Measurements from ENCODE around the gene NPLOC4. TPM values are rescaled to one million over a fixed set of nuclear protein-coding genes. Genes with fewer than 3 reads are reported as not detected.

NPLOC4 gene
- total and polyA plus RNA-seq, 2 experiments from 2014 or later = 51.4 to 64.6 TPM

- DNase-seq = peak; percentile 94
- Histone ChIP-seq H3K9ac (peak overlapping the region; percentile 35), H3K79me2 (ENCODE audit: insufficient read depth) (peaks cover 57% of the 10 kb centered on the region), H3K4me2 (ENCODE audit: unreplicated experiment) (peak overlapping the region; percentile 50), H3K9me2 (ENCODE audit: insufficient read depth) (no peaks in the 10 kb centered on the region), H4K20me1 (ENCODE audit: insufficient read depth) (no peaks in the 10 kb centered on the region), H3F3A (ENCODE audit: insufficient read depth) (peaks cover 53% of the 10 kb centered on the region), H3K27me3 (replicated peaks; ENCODE audit: insufficient read depth) (no peaks in the 10 kb centered on the region), H3K9me3 (ENCODE audit: low read depth) (no peaks in the 10 kb centered on the region), H3K4me3 (no peak overlapping the region), H3K4me1 (ENCODE audit: insufficient read depth) (peaks cover 60% of the 10 kb centered on the region), H2AFZ (no peak overlapping the region), H3K36me3 (ENCODE audit: low read depth) (peaks cover 25% of the 10 kb centered on the region), H3K27ac (peak overlapping the region; percentile 59)
- TF ChIP-seq EZH2 (IDR thresholded peaks at IDR 0.05; ENCODE audit: insufficient read depth, poor library complexity, severe bottlenecking) (no peak), EZH2phosphoT487 (IDR thresholded peaks at IDR 0.05; ENCODE audit: insufficient read depth, low read depth) (no peak)
- WGBS, 2 experiments (ENCODE audit: low coverage in 1 of 2, low lambda C conversion rate in 2 of 2, missing lambda C conversion rate in 2 of 2) = 57 to 60% methylated on average over 10 of the region's 10 CpGs
- in situ Hi-C loops (cut with MboI) = no loop called here
Observed at GRCh38 chr17:81579821-81580321, 57.0 kb downstream of the NPLOC4 start.

- no peaks in the 10 kb centered on the region for H3K9me3 ChIP-seq (ENCODE audit: low read depth)
- H2AFZ ChIP-seq = no peak overlapping the region
- peak overlapping the region; percentile 35 for H3K9ac ChIP-seq
- H4K20me1 ChIP-seq (ENCODE audit: insufficient read depth) = no peaks in the 10 kb centered on the region
- WGBS, 2 experiments (ENCODE audit: low coverage in 1 of 2, low lambda C conversion rate in 2 of 2, missing lambda C conversion rate in 2 of 2) = 88 to 94% methylated on average over 6 of the region's 6 CpGs
- H3K27ac ChIP-seq = peak overlapping the region; percentile 59
- no peaks in the 10 kb centered on the region for H3K27me3 ChIP-seq (replicated peaks; ENCODE audit: insufficient read depth)
- no peaks in the 10 kb centered on the region for H3K9me2 ChIP-seq (ENCODE audit: insufficient read depth)
- peaks cover 60% of the 10 kb centered on the region for H3K4me1 ChIP-seq (ENCODE audit: insufficient read depth)
- peaks cover 50% of the 10 kb centered on the region for H3F3A ChIP-seq (ENCODE audit: insufficient read depth)
- no peak overlapping the region for H3K4me3 ChIP-seq
- no peak for DNase-seq
- in situ Hi-C loops (cut with MboI) = no loop called here
- no peak for TF ChIP-seq EZH2phosphoT487 (IDR thresholded peaks at IDR 0.05; ENCODE audit: insufficient read depth, low read depth)
- TF ChIP-seq EZH2 (IDR thresholded peaks at IDR 0.05; ENCODE audit: insufficient read depth, poor library complexity, severe bottlenecking) = no peak
- peaks cover 22% of the 10 kb centered on the region for H3K36me3 ChIP-seq (ENCODE audit: low read depth)
- peaks cover 63% of the 10 kb centered on the region for H3K79me2 ChIP-seq (ENCODE audit: insufficient read depth)
- H3K4me2 ChIP-seq (ENCODE audit: unreplicated experiment) = peak overlapping the region; percentile 50
Observed at GRCh38 chr17:81579298-81579697, 57.6 kb downstream of the NPLOC4 start.

- in situ Hi-C loops (cut with MboI) = no loop called here
- H3K9me3 ChIP-seq (ENCODE audit: low read depth) = no peaks in the 10 kb centered on the region
- H4K20me1 ChIP-seq (ENCODE audit: insufficient read depth) = no peaks in the 10 kb centered on the region
- no peak overlapping the region for H2AFZ ChIP-seq
- no peak overlapping the region for H3K9ac ChIP-seq
- peaks cover 22% of the 10 kb centered on the region for H3K36me3 ChIP-seq (ENCODE audit: low read depth)
- peak overlapping the region; percentile 80 for H3K27ac ChIP-seq
- 87 to 91% methylated on average over 6 of the region's 6 CpGs for WGBS, 2 experiments (ENCODE audit: low coverage in 1 of 2, low lambda C conversion rate in 2 of 2, missing lambda C conversion rate in 2 of 2)
- no peak for DNase-seq
- H3K9me2 ChIP-seq (ENCODE audit: insufficient read depth) = no peaks in the 10 kb centered on the region
- H3K4me1 ChIP-seq (ENCODE audit: insufficient read depth) = peaks cover 60% of the 10 kb centered on the region
- TF ChIP-seq EZH2 (IDR thresholded peaks at IDR 0.05; ENCODE audit: insufficient read depth, poor library complexity, severe bottlenecking) (no peak), EZH2phosphoT487 (IDR thresholded peaks at IDR 0.05; ENCODE audit: insufficient read depth, low read depth) (no peak)
- no peak overlapping the region for H3K4me3 ChIP-seq
- peak overlapping the region; percentile 51 for H3K4me2 ChIP-seq (ENCODE audit: unreplicated experiment)
- peaks cover 44% of the 10 kb centered on the region for H3F3A ChIP-seq (ENCODE audit: insufficient read depth)
- H3K27me3 ChIP-seq (replicated peaks; ENCODE audit: insufficient read depth) = no peaks in the 10 kb centered on the region
- H3K79me2 ChIP-seq (ENCODE audit: insufficient read depth) = peaks cover 69% of the 10 kb centered on the region
Observed at GRCh38 chr17:81578561-81579225, 58.2 kb downstream of the NPLOC4 start.

GRCh38 chr17:81578038-81578441 lies 58.9 kb downstream of the NPLOC4 start:
- H3K27ac ChIP-seq = peak overlapping the region; percentile 80

More at GRCh38 chr17:81578038-81578441, 58.9 kb downstream of the NPLOC4 start:
- H3K4me3 ChIP-seq = no peak overlapping the region
- no peaks in the 10 kb centered on the region for H4K20me1 ChIP-seq (ENCODE audit: insufficient read depth)
- in situ Hi-C loops (cut with MboI) = no loop called here
- H3K4me2 ChIP-seq (ENCODE audit: unreplicated experiment) = peak overlapping the region; percentile 51
- peaks cover 22% of the 10 kb centered on the region for H3K36me3 ChIP-seq (ENCODE audit: low read depth)
- no peak for TF ChIP-seq EZH2phosphoT487 (IDR thresholded peaks at IDR 0.05; ENCODE audit: insufficient read depth, low read depth)
- no peak for TF ChIP-seq EZH2 (IDR thresholded peaks at IDR 0.05; ENCODE audit: insufficient read depth, poor library complexity, severe bottlenecking)
- 89 to 90% methylated on average over 10 of the region's 10 CpGs for WGBS, 2 experiments (ENCODE audit: low coverage in 1 of 2, low lambda C conversion rate in 2 of 2, missing lambda C conversion rate in 2 of 2)
- peaks cover 38% of the 10 kb centered on the region for H3F3A ChIP-seq (ENCODE audit: insufficient read depth)
- peaks cover 73% of the 10 kb centered on the region for H3K79me2 ChIP-seq (ENCODE audit: insufficient read depth)
- no peak overlapping the region for H3K9ac ChIP-seq
- DNase-seq = peak; percentile 54
- no peaks in the 10 kb centered on the region for H3K27me3 ChIP-seq (replicated peaks; ENCODE audit: insufficient read depth)
- H2AFZ ChIP-seq = no peak overlapping the region
- no peaks in the 10 kb centered on the region for H3K9me2 ChIP-seq (ENCODE audit: insufficient read depth)
- peaks cover 60% of the 10 kb centered on the region for H3K4me1 ChIP-seq (ENCODE audit: insufficient read depth)
- H3K9me3 ChIP-seq (ENCODE audit: low read depth) = no peaks in the 10 kb centered on the region

All from GM23248 (cell line).